ENCODE measurements around the gene COL18A1.

GRCh38 chr21:45417256-45417950 is 12.4 kb downstream of the COL18A1 start:
- TF ChIP-seq CTCF (conservative IDR thresholded peaks at IDR 0.05; ENCODE audit: low read length) (no peak), EZH2phosphoT487 (IDR thresholded peaks at IDR 0.05; ENCODE audit: borderline replicate concordance) (no peak)

All from Loucy (cell line).